ENCODE results near the gene PCK2. TPM values are rescaled to one million over a fixed set of nuclear protein-coding genes. Genes with fewer than 3 reads are reported as not detected.
A peak's percentile ranks its signal among the peaks of the same experiment; 100 is the strongest.

The PCK2 gene
- total and polyA plus RNA-seq, 2 of the 13 experiments (the other 11 are each of a cell fraction or from before 2014, with no cell fraction given) = 129 to 272 TPM

- TF ChIP-seq CREM (IDR thresholded peaks at IDR 0.05) (peak; percentile 84; the same call in 1 of the 2 replicates), CREM (CRISPR knock-in tag; IDR thresholded peaks at IDR 0.05) (peak; percentile 39; the same call in 1 of the 2 replicates), SUZ12 (IDR thresholded peaks at IDR 0.05; ENCODE audit: low read depth, low read length) (no peak), MYNN (CRISPR knock-in tag; IDR thresholded peaks at IDR 0.05; ENCODE audit: low read depth) (peak; percentile 48; the same call in 1 of the 2 replicates), TEAD2 (CRISPR knock-in tag; IDR thresholded peaks at IDR 0.05) (no peak), BCLAF1 (IDR thresholded peaks at IDR 0.05) (no peak), ZNF24 (IDR thresholded peaks at IDR 0.05) (no peak; the same call in 1 of the 2 replicates), PLRG1 (conservative IDR thresholded peaks at IDR 0.05) (no peak), SETDB1 (CRISPR knock-in tag; IDR thresholded peaks at IDR 0.05; ENCODE audit: borderline replicate concordance) (no peak), ZBTB7B (CRISPR knock-in tag; IDR thresholded peaks at IDR 0.05) (peak; percentile 99), ZNF883 (CRISPR knock-in tag; IDR thresholded peaks at IDR 0.05; ENCODE audit: not compliant biosample characterization) (peak; percentile 90), SMYD3 (CRISPR knock-in tag; IDR thresholded peaks at IDR 0.05) (no peak), ZFP90 (CRISPR knock-in tag; IDR thresholded peaks at IDR 0.05; ENCODE audit: borderline replicate concordance) (peak; percentile 98), ZNF564 (CRISPR knock-in tag; IDR thresholded peaks at IDR 0.05) (no peak), HOXA7 (CRISPR knock-in tag; IDR thresholded peaks at IDR 0.05) (no peak), NR2F6 (IDR thresholded peaks at IDR 0.05) (peak; percentile 89), NR2F6 (CRISPR knock-in tag; IDR thresholded peaks at IDR 0.05) (peak; percentile 99), TRAFD1 (CRISPR knock-in tag; IDR thresholded peaks at IDR 0.05; ENCODE audit: borderline replicate concordance) (peak; percentile 55), ZSCAN5A (CRISPR knock-in tag; IDR thresholded peaks at IDR 0.05; ENCODE audit: borderline replicate concordance) (peak; percentile 95; the same call in 1 of the 2 replicates), BRCA1 (CRISPR knock-in tag; IDR thresholded peaks at IDR 0.05) (peak; percentile 99), SP2 (CRISPR knock-in tag; IDR thresholded peaks at IDR 0.05) (peak; percentile 63), SYNCRIP (IDR thresholded peaks at IDR 0.05; ENCODE audit: insufficient read depth, low read depth, low read length) (no peak)
- TF ChIP-seq, protein P1, sequence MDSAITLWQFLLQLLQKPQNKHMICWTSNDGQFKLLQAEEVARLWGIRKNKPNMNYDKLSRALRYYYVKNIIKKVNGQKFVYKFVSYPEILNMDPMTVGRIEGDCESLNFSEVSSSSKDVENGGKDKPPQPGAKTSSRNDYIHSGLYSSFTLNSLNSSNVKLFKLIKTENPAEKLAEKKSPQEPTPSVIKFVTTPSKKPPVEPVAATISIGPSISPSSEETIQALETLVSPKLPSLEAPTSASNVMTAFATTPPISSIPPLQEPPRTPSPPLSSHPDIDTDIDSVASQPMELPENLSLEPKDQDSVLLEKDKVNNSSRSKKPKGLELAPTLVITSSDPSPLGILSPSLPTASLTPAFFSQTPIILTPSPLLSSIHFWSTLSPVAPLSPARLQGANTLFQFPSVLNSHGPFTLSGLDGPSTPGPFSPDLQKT (CRISPR knock-in tag; IDR thresholded peaks at IDR 0.05; ENCODE audit: borderline replicate concordance) = peak; percentile 66; the same call in 1 of the 2 replicates
These were observed 19.9 kb downstream of the PCK2 start (continued) for GRCh38 chr14:24113801-24114531.
